DLD1 (cell line): Measurements from ENCODE around the gene AADACL4.
"Not testable (repeated sequence)": the region's sequence is repeated elsewhere in the genome, so short reads cannot be mapped to it uniquely, and the experiment has no call there.

Experiments
- in situ Hi-C: cut with HindIII; loops from 2 replicates; pipeline ENCODE4 v1.10.0; 2017; ENCODE audit warnings: low sequenced_read_pairs

The AADACL4 gene

GRCh38 chr1:12657885-12658512, 14.1 kb downstream of the AADACL4 start:
- in situ Hi-C loops, result not testable (repeated sequence)

- in situ Hi-C loops, result no loop called here
Observed at GRCh38 chr1:12658531-12659453, 14.9 kb downstream of the AADACL4 start.

DNA sequence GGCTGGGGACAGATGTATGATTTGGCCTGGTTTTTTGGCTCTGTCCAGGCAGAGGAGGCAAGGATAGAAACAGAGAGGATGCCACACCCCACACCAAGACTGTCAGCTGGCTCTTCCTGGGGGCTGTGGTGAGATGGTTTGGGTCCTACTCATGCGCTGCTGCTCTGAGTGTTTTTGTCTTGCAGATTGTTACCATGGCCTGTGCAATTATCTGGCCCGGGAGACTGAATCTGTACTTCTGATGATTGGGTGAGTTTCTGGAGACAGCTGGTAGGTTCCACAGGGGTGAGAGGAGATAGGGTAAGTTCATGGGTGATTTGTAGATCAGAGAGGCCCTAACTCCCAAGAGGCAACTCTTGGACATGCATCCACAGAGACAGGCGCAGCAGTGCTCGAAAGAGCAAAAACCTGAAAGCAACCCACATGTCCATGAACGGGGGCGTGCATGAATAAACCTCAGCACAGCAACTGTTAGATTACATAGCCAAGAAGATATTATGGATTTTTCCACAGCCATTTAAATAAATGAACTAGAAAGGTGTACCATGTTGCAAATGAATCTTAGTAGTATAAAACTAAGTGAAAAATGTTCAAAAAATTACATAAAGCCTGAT, 17.8 kb downstream of the AADACL4 start:
- in situ Hi-C loops, result no loop called here

GRCh38 chr1:12662556-12662955, 18.7 kb downstream of the AADACL4 start:
- in situ Hi-C loops, result no loop called here

DNA sequence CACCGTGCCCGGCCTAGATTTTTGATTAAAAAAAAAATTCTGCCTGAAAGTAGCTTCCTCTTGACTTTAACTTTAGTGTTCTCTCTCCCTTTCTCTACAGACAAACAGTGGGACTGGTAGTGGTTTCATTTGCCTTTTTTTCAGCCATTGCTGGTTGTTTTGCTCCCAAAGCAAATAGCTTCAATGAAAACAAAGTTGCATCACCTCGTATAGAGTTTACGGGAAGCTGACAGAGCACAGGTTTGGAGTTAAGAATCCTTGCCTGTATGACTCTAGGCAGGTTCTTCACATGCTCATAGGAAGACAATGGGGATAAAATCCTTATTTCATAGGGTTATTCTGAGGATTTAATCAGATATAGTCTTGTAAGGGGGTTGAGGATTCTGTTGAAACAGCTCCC, 21.6 kb downstream of the AADACL4 start:
- in situ Hi-C loops, result no loop called here

- in situ Hi-C loops, result no loop called here
Observed at GRCh38 chr1:12666141-12666735, 22.4 kb downstream of the AADACL4 start.

GRCh38 chr1:12669529-12670068, 25.7 kb downstream of the AADACL4 start:
- in situ Hi-C loops, result no loop called here

DNA sequence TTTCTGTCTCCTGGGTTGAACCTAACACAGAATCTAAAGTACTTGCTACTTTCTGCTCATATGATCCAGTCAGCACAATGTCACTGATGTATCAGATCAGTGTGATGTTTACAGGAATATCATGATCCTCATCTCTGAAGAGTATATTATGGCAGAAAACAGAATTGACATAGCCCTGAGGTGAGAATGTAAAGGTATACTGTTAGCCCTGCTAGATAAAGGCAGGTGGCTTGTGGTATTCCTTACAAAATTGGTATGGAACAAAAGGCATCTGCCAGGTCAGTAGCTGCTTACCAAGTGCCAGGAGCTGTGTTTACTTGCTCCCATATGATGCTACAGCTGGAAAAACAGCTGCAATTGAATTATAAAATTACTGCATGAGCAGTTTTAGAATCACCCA, 30.5 kb downstream of the AADACL4 start:
- in situ Hi-C loops, result no loop called here

- in situ Hi-C loops, result not testable (repeated sequence)
Observed at GRCh38 chr1:12676122-12676521, 32.2 kb downstream of the AADACL4 start.

- in situ Hi-C loops, result no loop called here
Observed at GRCh38 chr1:12677565-12677964, 33.7 kb downstream of the AADACL4 start.

GRCh38 chr1:12678350-12678749, 34.5 kb downstream of the AADACL4 start:
- in situ Hi-C loops, result no loop called here

- in situ Hi-C loops, result no loop called here
Observed at GRCh38 chr1:12678820-12679219, 34.9 kb downstream of the AADACL4 start.

- in situ Hi-C loops, result no loop called here
Observed at GRCh38 chr1:12690156-12690555, 46.3 kb downstream of the AADACL4 start.

DNA sequence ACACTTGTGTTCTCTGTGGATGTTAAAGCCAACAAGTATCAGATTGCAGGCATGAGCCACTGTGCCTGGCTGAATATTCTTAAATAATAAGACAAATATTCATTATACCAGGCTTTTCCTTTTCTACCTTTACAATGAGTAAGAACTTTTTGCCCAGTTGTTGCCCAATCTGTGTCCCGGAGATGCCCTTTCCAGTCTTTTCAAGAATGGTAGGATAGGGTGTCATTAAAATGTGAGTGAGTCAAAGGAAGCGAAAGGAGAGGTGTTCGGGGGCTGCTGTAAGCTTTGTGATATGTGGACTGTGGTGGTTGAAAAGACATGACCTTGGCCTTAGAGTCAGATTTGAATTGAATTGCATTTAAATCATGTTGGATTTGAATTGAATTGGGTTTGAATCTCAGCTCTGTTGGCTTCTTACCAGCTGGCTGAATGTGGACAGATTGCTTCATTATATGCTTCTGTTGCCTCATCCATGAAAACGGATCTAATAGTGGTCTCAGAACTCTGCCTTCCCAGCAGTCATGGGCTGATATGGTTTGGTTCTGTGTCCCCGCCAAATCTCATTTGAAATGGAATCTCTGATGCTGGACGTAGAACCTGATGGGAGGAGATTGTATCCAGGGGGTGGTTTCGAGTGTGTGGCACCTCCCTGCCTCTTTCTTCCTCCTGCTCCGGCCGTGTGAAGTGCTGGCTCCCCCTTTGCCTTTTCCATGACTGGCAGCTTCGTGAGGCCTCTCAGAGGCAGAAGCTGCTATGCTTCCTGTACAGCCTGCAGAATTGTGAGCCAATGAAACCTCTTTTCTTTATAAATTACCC, 49.3 kb downstream of the AADACL4 start:
- in situ Hi-C loops, result no loop called here

DNA sequence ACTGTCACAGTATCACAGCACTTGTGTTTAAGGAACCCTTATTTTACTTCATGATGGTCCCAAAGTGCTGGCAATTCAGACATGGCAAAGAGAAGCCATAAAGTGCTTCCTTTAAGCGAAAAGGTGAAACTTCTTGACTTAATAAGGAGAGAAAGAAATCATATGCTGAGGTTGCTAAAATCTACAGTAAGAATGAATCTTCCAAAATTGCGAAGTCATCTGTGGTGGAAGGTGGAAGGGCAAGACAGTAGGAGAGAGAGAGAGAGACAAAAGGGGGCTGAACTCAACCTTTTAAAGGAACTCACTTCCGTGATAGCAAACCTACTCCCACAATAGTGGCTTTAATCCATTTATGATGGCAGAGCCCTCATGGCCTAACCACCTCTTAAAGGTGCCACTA, 52.8 kb downstream of the AADACL4 start:
- in situ Hi-C loops, result no loop called here

GRCh38 chr1:12697397-12697796, 53.5 kb downstream of the AADACL4 start:
- in situ Hi-C loops, result no loop called here

DNA sequence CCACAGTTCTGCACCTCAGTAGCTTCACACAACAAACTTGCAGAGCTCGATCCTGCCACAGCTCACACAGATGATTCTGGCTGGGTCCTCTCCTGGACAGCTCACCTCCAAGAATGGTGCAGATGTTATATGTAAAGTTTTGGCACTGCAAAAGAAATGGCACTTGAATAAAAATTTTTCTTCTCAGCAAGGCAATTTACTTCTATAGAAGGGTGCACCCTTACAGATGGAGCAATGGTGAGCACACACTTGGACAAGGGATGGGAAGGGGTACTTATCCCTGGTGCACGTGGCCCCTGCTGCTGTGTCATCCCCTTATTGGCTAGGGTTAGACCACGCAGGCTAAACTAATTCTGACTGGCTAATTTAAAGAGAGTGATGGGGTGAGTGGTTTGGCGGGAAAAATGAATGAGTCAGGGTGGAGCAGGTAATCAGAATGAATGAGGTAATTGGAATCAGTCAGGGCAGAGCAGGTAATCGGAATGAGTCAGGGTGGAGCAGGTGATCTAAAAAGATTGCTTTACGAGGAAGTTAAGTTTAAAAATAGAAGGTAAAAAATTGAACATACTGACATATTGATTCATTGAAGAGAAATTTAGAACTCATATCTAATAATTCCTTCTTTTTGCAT, 60.1 kb downstream of the AADACL4 start:
- in situ Hi-C loops, result no loop called here

DNA sequence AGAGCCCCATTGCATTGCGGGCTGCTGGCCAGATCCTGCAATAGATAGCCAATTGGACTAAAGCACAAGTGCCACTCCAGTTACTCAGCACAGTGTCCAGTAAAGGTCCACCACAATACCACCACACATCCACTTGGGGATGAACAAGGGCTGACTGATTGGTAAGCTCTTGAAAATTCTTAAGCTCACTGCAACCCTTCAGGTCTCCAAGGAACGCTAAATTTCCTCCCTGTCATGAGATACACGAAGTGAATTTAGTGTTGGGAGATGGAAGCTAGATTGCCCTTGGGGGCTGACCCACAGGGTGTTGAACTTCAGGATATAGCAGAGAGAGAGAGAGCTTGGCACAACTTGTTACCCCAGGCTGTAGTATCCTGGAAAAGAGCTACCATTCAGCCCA, 62.2 kb downstream of the AADACL4 start:
- in situ Hi-C loops, result no loop called here

DNA sequence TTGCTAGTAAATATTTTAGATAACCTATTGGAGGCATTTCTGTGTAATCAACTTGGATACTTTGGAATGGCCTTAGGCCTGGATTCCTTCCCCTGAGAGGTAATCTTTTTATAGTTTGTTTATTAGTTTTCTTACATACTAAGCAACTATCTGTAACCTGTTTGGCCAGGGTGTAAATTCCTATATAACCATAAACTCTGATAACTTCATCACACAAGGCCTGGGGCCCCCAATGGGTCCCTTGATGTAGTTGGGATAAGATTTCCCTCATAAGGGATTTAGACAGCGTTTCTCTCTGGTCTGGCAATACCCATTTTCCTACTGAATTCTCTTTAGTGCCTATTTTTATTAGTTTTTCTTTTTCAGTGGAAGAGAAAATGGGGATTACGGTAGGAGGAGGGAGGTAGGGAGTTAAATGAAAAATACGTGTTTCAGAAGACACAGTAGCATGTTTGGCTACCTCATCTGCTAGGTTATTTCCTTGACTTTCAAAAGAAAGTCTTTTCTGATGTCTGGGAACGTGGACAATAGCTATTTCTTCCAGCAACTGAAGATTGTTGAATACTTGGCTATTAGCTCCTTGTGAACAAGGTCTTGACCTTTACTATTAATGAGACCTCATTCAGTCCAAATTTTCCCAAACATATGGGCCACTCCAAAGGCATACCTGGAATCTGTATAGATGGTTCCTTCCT, 64.7 kb downstream of the AADACL4 start:
- in situ Hi-C loops, result no loop called here
